ENCODE measurements around the gene WNT4. TPM values are rescaled to one million over a fixed set of nuclear protein-coding genes. Genes with fewer than 3 reads are reported as not detected.

The WNT4 gene
- total RNA-seq, 4 donors from 2014 or later, result 0.28 to 1.6 (median 0.60) TPM; not detected in 1

DNA sequence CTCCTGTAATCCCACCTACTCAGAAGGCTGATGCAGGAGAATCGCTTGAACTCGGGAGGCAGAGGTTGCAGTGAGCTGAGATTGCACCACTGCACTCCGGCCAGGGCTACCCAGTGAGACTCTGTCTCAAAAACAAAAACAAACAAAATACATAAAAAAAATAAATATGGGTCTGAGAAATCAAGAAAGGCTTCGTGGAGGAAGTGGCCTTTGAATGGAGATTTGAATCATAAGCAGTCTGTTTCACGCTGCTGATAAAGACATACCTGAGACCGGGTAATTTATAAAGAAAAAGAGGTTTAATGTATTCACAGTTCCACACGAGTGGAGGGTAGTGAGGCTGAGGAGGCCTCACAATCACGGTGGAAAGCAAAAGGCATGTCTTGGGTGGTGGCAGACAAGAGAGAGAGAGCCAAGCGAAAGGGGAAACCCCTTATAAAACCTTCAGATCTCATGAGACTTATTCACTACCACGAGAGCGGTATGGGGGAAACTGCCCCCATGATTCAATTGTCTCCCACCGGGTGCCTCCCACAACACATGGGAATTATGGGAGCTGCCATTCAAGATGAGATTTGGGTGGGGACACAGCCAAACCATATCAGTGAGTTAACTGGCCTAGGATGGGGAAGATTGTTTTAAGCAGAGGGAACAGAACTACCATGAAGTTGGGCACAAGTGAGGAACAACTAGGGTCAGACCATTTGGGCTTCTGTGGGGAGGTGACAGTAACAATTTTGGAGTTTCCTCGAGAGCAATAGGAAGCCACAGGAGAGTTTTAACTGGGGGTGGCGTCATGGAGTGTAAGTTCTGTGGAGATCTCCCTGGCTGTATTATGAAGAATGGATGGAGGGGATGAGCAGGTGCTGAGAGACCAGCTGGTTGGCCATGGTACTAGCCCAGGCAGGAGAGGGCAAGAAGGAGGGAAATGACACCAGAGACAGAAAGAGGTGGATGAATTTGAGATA is 22.2 kb upstream of the WNT4 start:
- DNase-seq (ENCODE audit: low spot score) (no peak), ATAC-seq (ENCODE audit: low FRiP score) (no peak)
- TF ChIP-seq, protein P1, sequence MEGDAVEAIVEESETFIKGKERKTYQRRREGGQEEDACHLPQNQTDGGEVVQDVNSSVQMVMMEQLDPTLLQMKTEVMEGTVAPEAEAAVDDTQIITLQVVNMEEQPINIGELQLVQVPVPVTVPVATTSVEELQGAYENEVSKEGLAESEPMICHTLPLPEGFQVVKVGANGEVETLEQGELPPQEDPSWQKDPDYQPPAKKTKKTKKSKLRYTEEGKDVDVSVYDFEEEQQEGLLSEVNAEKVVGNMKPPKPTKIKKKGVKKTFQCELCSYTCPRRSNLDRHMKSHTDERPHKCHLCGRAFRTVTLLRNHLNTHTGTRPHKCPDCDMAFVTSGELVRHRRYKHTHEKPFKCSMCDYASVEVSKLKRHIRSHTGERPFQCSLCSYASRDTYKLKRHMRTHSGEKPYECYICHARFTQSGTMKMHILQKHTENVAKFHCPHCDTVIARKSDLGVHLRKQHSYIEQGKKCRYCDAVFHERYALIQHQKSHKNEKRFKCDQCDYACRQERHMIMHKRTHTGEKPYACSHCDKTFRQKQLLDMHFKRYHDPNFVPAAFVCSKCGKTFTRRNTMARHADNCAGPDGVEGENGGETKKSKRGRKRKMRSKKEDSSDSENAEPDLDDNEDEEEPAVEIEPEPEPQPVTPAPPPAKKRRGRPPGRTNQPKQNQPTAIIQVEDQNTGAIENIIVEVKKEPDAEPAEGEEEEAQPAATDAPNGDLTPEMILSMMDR (IDR thresholded peaks at IDR 0.05), result no peak

DNA sequence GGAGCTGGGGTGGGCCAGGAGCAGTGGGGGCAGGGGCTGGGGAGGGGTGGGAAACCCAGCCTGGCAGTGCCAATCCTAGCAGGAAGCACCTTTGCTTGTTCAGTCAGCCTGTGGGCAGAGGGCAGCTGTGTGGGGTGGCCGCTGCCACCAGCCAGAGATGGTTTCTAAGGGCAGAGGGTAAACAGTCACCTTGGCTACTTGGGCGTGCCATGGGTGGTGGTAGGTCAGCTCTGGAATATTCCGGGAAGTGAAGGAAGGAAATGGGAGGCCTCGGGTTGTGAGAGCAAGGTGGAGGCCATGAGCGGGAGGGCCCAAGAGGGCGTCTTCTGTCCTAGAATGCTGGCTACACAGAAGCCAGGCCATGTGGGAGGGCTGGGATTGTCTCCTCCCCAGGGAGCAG is 20.7 kb upstream of the WNT4 start:
- TF ChIP-seq, protein P1 (IDR thresholded peaks at IDR 0.05), result no peak
- no peak for ATAC-seq (ENCODE audit: low FRiP score)

DNA sequence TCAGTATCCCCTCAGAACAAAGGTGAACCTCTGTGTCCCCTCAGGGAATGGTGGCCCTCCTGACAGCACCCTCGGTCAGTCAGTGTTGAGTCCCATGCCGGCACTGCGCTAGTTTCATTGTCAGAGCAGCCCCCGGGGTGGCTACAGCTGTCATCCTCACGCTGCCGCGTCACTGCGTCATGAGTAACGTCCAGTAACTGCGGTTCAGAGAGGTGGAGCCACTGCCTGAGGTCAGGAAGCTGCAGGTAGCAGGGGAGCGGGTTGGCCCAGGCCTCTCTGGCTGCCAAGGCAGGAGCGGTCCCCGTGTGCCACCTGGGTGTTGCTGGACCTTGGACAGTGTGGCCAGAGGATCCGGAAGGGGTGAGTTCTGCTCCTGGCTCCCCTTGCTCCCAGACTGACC is 20.2 kb upstream of the WNT4 start:
- DNase-seq (ENCODE audit: low spot score) (no peak), ATAC-seq (ENCODE audit: low FRiP score) (no peak)
- TF ChIP-seq, protein P1 (IDR thresholded peaks at IDR 0.05), result no peak

More for the DNA sequence above, 20.7 kb upstream of the WNT4 start:
- DNase-seq (ENCODE audit: low spot score), result no peak

DNA sequence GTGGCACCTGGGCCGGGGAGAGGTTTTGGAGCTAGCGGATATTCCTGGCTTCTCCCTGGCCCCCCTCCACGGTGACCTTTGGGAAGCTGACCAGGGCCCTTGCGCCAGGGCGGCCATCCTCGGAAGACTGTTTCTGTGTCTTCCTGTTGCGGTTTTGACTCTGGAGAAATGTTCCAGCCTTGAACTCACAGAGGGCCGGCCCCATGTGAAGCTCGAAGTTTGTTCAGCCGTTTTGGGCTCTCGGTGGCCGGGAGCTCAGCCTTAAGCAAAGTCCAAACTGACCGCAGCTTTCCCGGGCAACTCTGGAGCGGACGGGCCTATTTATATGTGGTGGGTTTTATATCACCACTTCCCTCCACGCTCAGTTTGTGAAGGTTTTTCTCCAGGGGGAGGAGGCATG is 17.0 kb upstream of the WNT4 start:
- ATAC-seq (ENCODE audit: low FRiP score) (no peak), DNase-seq (ENCODE audit: low spot score) (no peak)
- TF ChIP-seq, protein P1 (IDR thresholded peaks at IDR 0.05), result no peak

DNA sequence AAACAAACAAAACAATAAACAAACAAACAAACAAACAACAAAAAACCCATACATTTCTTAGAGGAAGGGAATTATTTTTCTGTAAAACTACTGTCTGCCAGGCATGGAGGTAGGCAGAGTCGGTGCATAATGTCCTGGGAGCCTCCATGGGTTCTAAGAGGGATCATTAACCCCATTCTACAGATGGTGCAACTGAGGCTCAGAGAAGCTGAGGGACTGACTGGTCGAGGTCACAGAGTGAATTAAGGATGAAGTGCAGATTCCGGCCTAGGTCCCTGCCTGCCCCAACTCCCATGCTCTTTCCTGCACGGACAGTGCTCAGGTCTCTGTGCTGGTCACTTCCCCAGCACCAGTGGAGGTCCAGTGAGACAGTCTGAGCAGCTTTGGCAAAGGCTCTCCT is 15.8 kb upstream of the WNT4 start:
- DNase-seq (ENCODE audit: low spot score), result no peak
- ATAC-seq (ENCODE audit: low FRiP score), result no peak
- TF ChIP-seq, protein P1 (IDR thresholded peaks at IDR 0.05), result no peak

DNA sequence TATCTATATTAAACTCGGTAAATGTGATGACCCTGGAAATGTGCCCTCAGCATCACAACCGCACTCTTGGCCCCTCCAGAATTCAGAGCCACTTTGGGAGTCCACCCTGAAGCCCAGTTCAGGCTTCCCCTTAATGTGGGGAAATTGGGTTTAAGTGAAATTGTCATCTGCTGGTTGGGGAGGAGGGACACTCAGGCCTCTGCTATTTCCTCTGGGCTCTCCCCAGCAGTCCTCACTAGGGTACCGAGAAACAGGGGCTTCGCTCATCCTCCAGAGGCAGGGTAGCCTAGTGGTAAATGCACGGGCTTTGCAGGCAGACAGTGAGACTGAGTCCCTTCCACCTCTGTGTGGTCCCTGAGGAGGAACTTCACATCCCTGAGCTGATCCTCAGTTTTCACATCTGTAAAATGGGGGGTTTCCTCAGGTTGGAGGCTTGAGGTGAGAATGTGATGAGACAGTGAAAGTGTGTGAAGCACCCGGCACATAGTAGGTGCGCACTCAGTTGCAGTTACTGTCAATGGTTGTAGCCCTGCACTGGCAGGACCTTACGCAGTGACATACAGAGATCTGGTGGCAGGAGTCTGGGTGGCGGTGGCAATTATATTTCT is 14.6 kb upstream of the WNT4 start:
- TF ChIP-seq, protein P1 (IDR thresholded peaks at IDR 0.05), result no peak
- no peak for DNase-seq (ENCODE audit: low spot score)
- ATAC-seq (ENCODE audit: low FRiP score), result no peak
